A549 (cell line): ENCODE data around the gene MMRN1. TPM values are rescaled to one million over a fixed set of nuclear protein-coding genes. Genes with fewer than 3 reads are reported as not detected.

Source experiments
- ATAC-seq, 2 experiments: fragments of 200-7000 bp in 1 of 2; fragments of >200 bp in 1 of 2; cut with Nextera tagmentation in 1 of 2; cut with Tn5 transposase in 1 of 2; 3 replicates each; pipeline versions ENCODE4 v1.8.0 to v1.9.1; 2018 to 2020; ENCODE audit warnings: mild to moderate bottlenecking in 1 of 2, moderate library complexity in 1 of 2
- CTCF ChIA-PET: fragments of 300-600 bp; sonication (Branson Sonifier 250); formaldehyde crosslinking; extraction: SDS; loops from one replicate; lab custom pipeline; 2021; ENCODE audit warnings: antibody characterized with exemption, inconsistent platforms; lab: Yijun Ruan, JAX
- POLR2A ChIA-PET: fragments of 350-600 bp; formaldehyde crosslinking; extraction: SDS; loops from one replicate; lab custom pipeline; 2021; ENCODE audit warnings: antibody characterized with exemption, inconsistent platforms; lab: Yijun Ruan, JAX
- DNase-seq, 2 experiments: peaks; one replicate each; pipeline versions ENCODE4 v3.0.0 to v3.0.0-alpha.2; 2011 to 2016; ENCODE audit warnings: low read depth in 1 of 2, low spot score in 1 of 2
- FAIRE-seq: peaks from 2 replicates; lab custom pipeline; 2011; peaks lifted over from hg19 to GRCh38; lab: Jason Lieb, UNC
- H3K27ac ChIP-seq, 2 experiments: fragments of >200 bp; sonication (Bioruptor Twin); formaldehyde crosslinking; 3 replicates each; pipeline ENCODE4 v1.5.1; 2016 to 2017
- H3K4me1 ChIP-seq: fragments of >200 bp; sonication (Bioruptor Twin); formaldehyde crosslinking; 3 replicates; pipeline ENCODE4 v1.6.1; 2016
- H3K4me2 ChIP-seq: fragments of >200 bp; sonication (Bioruptor Twin); formaldehyde crosslinking; 3 replicates; pipeline ENCODE4 v1.6.1; 2016
- H3K4me3 ChIP-seq: fragments of >200 bp; sonication (Bioruptor Twin); formaldehyde crosslinking; 3 replicates; pipeline ENCODE4 v1.5.1; 2016
- H3K9me3 ChIP-seq: fragments of >200 bp; sonication (Bioruptor Twin); formaldehyde crosslinking; 3 replicates; pipeline ENCODE4 v1.6.1; 2016
- BHLHE40 ChIP-seq: IDR thresholded peaks from 2 replicates; pipeline ENCODE4 v1.6.1; 2012; ENCODE audit warnings: low read depth, low read length, inconsistent platforms
- CHD4 ChIP-seq: fragments of 200-600 bp; sonication (generic); IDR thresholded peaks from 2 replicates; pipeline ENCODE4 v1.6.1; 2016; ENCODE audit warnings: antibody characterized with exemption, mild to moderate bottlenecking, borderline replicate concordance
- EHMT2 ChIP-seq: fragments of 200-600 bp; sonication (generic); IDR thresholded peaks from 2 replicates; pipeline ENCODE4 v1.6.1; 2016; ENCODE audit warnings: antibody characterized with exemption, low read depth, mild to moderate bottlenecking, moderate library complexity
- ELK1 ChIP-seq: fragments of 150-350 bp; IDR thresholded peaks from 2 replicates; pipeline ENCODE4 v1.6.1; 2014; ENCODE audit warnings: low read depth, mild to moderate bottlenecking, low read length
- ESRRA ChIP-seq: fragments of 150-350 bp; IDR thresholded peaks from 2 replicates; pipeline ENCODE4 v1.6.1; 2014; ENCODE audit warnings: mild to moderate bottlenecking, low read length, borderline replicate concordance
- FOSB ChIP-seq: fragments of 250-450 bp; sonication (Bioruptor Pico); IDR thresholded peaks from 2 replicates; pipeline ENCODE4 v1.5.0; 2020; ENCODE audit warnings: mild to moderate bottlenecking, moderate library complexity
- FOSL2 ChIP-seq, 2 experiments: fragments of 450-650 bp in 1 of 2; fragments of >200 bp in 1 of 2; sonication (Bioruptor Twin) in 1 of 2; formaldehyde crosslinking; IDR thresholded peaks; 2 replicates each; pipeline versions ENCODE4 v1.5.0 to v1.6.1; 2016 to 2020; ENCODE audit warnings: mild to moderate bottlenecking in 1 of 2, moderate library complexity in 1 of 2
- HDAC2 ChIP-seq: fragments of 200-600 bp; sonication (generic); IDR thresholded peaks from 2 replicates; pipeline ENCODE4 v1.6.1; 2016
- HES2 ChIP-seq: fragments of >200 bp; sonication (Bioruptor Twin); formaldehyde crosslinking; IDR thresholded peaks from 2 replicates; pipeline ENCODE4 v1.6.1; 2016
- HMGXB4 ChIP-seq: fragments of 250-450 bp; sonication (Bioruptor Pico); IDR thresholded peaks from 2 replicates; pipeline ENCODE4 v1.5.0; 2021; ENCODE audit warnings: mild to moderate bottlenecking, moderate library complexity, borderline replicate concordance
- HOXB13 ChIP-seq: fragments of 250-450 bp; sonication (Bioruptor Pico); IDR thresholded peaks from 2 replicates; pipeline ENCODE4 v1.5.0; 2020; ENCODE audit warnings: low read depth, mild to moderate bottlenecking, moderate library complexity
- JUNB ChIP-seq: fragments of >200 bp; sonication (Bioruptor Twin); formaldehyde crosslinking; IDR thresholded peaks from 2 replicates; pipeline ENCODE4 v1.6.1; 2016
- KDM1A ChIP-seq: fragments of 200-600 bp; sonication (generic); IDR thresholded peaks from 2 replicates; pipeline ENCODE4 v1.6.1; 2016; ENCODE audit warnings: low read depth, mild to moderate bottlenecking
- MAFK ChIP-seq: fragments of 450-650 bp; IDR thresholded peaks from 2 replicates; pipeline ENCODE4 v1.6.1; 2014; ENCODE audit not compliant: partially characterized antibody
- MAZ ChIP-seq: fragments of 150-350 bp; IDR thresholded peaks from 2 replicates; pipeline ENCODE4 v1.6.1; 2014; ENCODE audit warnings: antibody characterized with exemption, low read depth, low read length, borderline replicate concordance
- NFE2L2 ChIP-seq: fragments of 150-350 bp; conservative IDR thresholded peaks from 2 replicates; pipeline ENCODE4 v1.6.1; 2014; ENCODE audit warnings: low read length
- NPAS2 ChIP-seq: fragments of 250-450 bp; sonication (Bioruptor Pico); IDR thresholded peaks from 2 replicates; pipeline ENCODE4 v1.8.0; 2022; ENCODE audit warnings: mild to moderate bottlenecking, moderate library complexity, borderline replicate concordance
- NR3C1 ChIP-seq: fragments of >200 bp; sonication (Bioruptor Twin); formaldehyde crosslinking; IDR thresholded peaks from 3 replicates; pipeline ENCODE4 v1.6.1; 2017
- PHF8 ChIP-seq: fragments of 200-600 bp; sonication (generic); IDR thresholded peaks from 2 replicates; pipeline ENCODE4 v1.6.1; 2016; ENCODE audit warnings: low read depth, mild to moderate bottlenecking, antibody characterized with exemption, moderate library complexity, borderline replicate concordance
- POLR2AphosphoS2 ChIP-seq: conservative IDR thresholded peaks from 2 replicates; pipeline ENCODE4 v1.6.1; 2012; ENCODE audit warnings: low read length, improper control_type of control experiment, inconsistent platforms
- RAD21 ChIP-seq, 2 experiments: fragments of >200 bp in 1 of 2; sonication (Bioruptor Twin) in 1 of 2; formaldehyde crosslinking in 1 of 2; IDR thresholded peaks in 1 of 2; conservative IDR thresholded peaks in 1 of 2; 2 replicates in 1 of 2; 3 replicates in 1 of 2; pipeline ENCODE4 v1.6.1; 2012 to 2018; ENCODE audit warnings: inconsistent platforms in 1 of 2
- RCOR1 ChIP-seq: fragments of 150-350 bp; IDR thresholded peaks from 2 replicates; pipeline ENCODE4 v1.6.1; 2014; ENCODE audit warnings: antibody characterized with exemption, low read length, low read depth
- USF2 ChIP-seq: fragments of 450-650 bp; IDR thresholded peaks from 2 replicates; pipeline ENCODE4 v1.6.1; 2014; ENCODE audit warnings: antibody characterized with exemption
- ZC3H11A ChIP-seq: fragments of 450-650 bp; IDR thresholded peaks from 2 replicates; pipeline ENCODE4 v1.6.1; 2014; ENCODE audit warnings: antibody characterized with exemption, mild to moderate bottlenecking
- WGBS: methylation state at CpG from one replicate; pipeline ENCODE4 v1.1.6; 2017; ENCODE audit errors: missing lambda C conversion rate; 5-methylcytosine and 5-hydroxymethylcytosine counted together
- polyA plus RNA-seq, 4 experiments: library from polyadenylated mRNA; depleted of rRNA in 3 of 4; stranded (reverse); fragments of >200 nt; fragmentation: RNase III in 1 of 4; extraction: RNeasy Plus Mini Kit Qiagen cat#74134 plus additional on column Dnase treatment in 1 of 4; gene quantifications; 2 replicates in 3 of 4; 3 replicates in 1 of 4; pipeline ENCODE4 v1.2.3, GENCODE V29; 2011 to 2017

The MMRN1 gene
- polyA plus RNA-seq, 2 of the 4 experiments (the other 2 are of a cell fraction) = not detected

- POLR2A ChIA-PET = no interaction called here
- FAIRE-seq = no peak
- WGBS = 50% methylated on average over 5 of the region's 5 CpGs
- no peak overlapping the region for H3K27ac ChIP-seq
- TF ChIP-seq RCOR1 (no peak), HMGXB4 (CRISPR knock-in tag) (no peak), HOXB13 (CRISPR knock-in tag) (no peak), HDAC2 (no peak), EHMT2 (no peak), FOSB (CRISPR knock-in tag) (no peak), USF2 (no peak), BHLHE40 (no peak), PHF8 (no peak), CHD4 (no peak)
- TF ChIP-seq, all 56 proteins: peak for 0
- CTCF ChIA-PET = interaction anchor here (0.7 to 1.2 kb wide), 2 partner anchors 10 to 11 kb away, joined by 3 read pairs; no protein-coding TSS in a partner anchor
- Histone ChIP-seq H3K4me3 (no peak overlapping the region), H3K4me2 (no peak overlapping the region), H3K4me1 (no peaks in the 10 kb centered on the region), H3K9me3 (no peaks in the 10 kb centered on the region)
- ATAC-seq = no peak
- no peak for DNase-seq
These were observed 33.7 kb upstream of the MMRN1 start for GRCh38 chr4:89860971-89861370.

GRCh38 chr4:89863533-89863932 is 31.1 kb upstream of the MMRN1 start:
- TF ChIP-seq JUNB (no peak), NR3C1 (no peak), KDM1A (no peak), HES2 (no peak), FOSL2 (IDR thresholded peaks at IDR 0.05) (no peak), FOSL2 (CRISPR knock-in tag; IDR thresholded peaks at IDR 0.05) (no peak), MAFK (no peak), POLR2AphosphoS2 (no peak), MAZ (no peak), ELK1 (no peak), RAD21 (conservative IDR thresholded peaks at IDR 0.05 in 1 of 2, IDR thresholded peaks at IDR 0.05 in 1 of 2) (no peak), HOXB13 (CRISPR knock-in tag) (no peak), ESRRA (no peak), BHLHE40 (no peak), NPAS2 (no peak), ZC3H11A (no peak), NFE2L2 (no peak)
- Histone ChIP-seq H3K4me2 (no peak overlapping the region), H3K27ac (no peak overlapping the region), H3K4me3 (no peak overlapping the region), H3K4me1 (no peaks in the 10 kb centered on the region), H3K9me3 (no peaks in the 10 kb centered on the region)
- WGBS = 50% methylated on average over 5 of the region's 5 CpGs
- FAIRE-seq (no peak), ATAC-seq (no peak), DNase-seq (no peak)
- POLR2A ChIA-PET = no interaction called here
- CTCF ChIA-PET = no interaction called here
